A172 (cell line): Measurements from ENCODE around the gene BAX. TPM values are rescaled to one million over a fixed set of nuclear protein-coding genes. Genes with fewer than 3 reads are reported as not detected.

Source experiments
- DNase-seq: peaks from one replicate; pipeline ENCODE4 v3.0.0-alpha.2; 2015; ENCODE audit warnings: low spot score
- total RNA-seq: library from RNA; depleted of rRNA; stranded (reverse); fragments of >200 nt; shearing (Covaris generic); gene quantifications from 2 replicates; pipeline ENCODE4 v1.2.3, GENCODE V29; 2014

BAX gene
- total RNA-seq, 1 experiment from 2014 or later, result 32.4 TPM

DNA sequence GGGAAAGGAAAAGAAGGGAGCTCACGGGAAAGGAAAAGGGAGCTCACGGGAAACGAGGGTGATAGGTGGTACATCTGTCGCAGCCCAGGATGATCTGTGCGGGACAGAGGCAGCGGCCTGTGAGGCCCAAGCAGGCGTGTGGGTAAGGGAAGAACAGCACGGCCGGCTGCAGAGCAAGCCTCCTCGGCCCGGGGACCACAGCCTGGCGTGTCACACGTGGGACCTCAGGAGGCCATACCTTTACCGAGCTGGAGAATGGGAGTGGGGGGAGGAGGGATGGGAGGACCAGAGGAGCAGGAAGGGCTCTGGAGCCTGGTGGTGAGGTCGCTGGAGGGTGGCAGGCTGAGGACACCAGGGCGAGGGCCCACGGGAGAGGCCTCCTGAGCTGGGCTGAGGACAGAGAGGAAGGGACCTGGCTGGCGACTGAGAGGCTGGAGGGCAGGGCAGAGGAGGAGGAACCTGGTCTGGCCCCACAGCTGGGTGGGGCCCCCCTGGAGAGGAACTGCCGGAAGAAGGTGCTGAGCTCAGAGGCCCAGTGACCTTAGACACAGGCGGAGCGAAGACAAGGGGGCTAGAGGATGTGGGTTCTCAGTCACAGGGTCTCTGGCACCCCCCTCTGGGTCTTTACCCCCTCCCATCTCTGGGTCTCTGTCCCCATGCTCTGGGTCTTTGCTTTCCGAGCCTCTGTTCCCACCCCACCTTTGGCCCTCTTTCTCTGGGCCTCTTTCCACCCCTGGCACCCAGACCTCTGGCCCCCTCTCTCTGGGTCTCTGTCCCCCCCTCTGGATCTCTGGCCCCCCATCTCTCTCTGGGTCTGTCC is 7.6 kb downstream of the BAX start:
- peak; percentile 64 for DNase-seq

DNA sequence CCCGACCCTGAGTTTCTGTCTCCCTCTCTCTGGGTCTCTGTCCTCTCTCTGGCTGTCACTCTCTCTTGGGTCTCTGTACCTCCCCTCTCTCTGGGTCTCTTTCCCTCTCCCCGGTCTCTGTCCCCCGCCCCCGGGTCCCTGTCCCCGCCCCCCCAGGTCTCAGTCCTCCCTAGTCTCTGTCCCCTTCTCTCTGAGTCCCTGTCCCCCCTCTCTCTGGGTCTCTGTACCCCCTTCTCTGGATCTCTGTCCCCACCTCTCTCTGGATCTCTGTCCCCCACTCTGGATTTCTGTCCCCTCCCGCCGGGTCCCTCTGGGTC is 8.1 kb downstream of the BAX start:
- no peak for DNase-seq

DNA sequence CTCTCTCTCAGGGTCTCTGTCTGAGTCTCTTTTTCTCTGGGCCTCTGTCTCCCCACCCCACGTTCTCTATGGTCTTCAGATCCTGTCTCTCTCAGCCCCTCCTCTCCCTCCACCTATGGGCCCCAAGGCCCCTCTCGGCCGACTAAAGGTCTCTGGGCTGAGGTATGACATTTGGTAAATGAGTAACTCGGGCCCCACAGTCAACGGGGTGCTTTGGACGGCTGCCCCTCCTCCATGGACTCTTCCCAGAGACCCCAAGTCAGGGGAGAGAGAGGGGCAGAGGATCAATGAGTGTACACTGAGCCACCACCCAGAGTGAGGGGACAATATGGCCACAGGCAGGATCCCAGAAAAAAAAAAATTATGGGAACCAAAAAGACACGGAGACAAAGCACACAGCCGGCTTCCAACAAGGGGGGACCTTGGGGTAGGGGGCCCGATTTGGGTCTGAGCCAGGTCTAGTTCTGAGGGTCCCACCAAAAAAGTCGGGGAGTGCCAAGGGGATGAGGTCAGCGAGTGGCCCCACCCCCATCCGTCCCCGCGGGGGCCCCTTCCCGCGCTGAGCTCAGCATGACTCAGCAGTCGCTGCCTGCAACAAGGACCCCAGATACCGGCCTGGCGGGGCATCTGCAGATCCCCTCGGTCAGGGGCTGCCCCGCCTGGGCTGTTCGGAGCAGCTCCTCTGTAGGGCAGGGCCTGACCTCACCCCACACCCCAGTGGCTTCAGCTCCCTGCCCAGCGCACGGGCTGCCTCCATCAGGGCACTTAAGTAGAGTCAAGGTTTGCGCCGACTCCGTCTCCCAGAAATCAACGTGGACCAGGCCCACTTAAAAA is 8.9 kb downstream of the BAX start:
- DNase-seq, result peak; percentile 56

DNA sequence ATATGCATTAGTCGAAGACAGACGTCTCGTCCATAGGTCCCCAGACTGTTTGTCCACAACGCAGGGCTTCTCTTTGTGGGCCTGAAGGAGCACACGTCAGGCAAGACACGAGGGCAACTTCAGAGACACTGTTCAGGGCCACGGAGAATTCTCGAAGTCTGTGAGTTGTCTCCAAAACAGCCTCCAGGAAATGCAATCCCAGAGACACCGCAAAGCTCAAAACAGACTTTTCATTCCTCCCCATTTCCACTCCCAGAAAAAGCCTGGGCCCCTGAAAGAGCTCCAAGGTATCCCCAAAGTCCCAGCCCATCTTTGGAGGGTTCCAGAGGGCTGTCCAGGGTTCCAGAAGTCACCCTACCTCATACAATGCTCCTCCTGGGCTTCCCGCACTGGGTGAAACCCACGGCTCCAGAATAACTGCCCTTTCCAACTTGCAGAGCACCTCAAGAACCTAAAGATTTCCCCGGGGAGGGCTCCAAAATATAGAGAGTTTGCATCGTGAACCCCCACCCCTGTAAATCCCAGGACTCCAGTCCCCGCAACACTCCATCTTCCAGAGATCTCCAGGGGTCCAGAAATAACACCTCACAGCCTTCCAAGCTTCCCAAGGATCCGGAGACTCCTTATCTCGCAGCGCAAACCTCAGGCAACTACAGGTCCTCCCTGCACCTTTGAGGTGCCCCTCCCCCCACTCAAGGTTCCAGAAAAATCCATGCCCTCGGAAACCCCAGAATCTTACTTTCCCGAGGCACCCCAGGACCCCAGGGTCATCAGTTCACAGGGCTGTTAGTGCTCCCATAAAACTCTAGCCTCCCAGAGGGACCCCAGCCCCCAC is 9.7 kb downstream of the BAX start:
- DNase-seq, result no peak

DNA sequence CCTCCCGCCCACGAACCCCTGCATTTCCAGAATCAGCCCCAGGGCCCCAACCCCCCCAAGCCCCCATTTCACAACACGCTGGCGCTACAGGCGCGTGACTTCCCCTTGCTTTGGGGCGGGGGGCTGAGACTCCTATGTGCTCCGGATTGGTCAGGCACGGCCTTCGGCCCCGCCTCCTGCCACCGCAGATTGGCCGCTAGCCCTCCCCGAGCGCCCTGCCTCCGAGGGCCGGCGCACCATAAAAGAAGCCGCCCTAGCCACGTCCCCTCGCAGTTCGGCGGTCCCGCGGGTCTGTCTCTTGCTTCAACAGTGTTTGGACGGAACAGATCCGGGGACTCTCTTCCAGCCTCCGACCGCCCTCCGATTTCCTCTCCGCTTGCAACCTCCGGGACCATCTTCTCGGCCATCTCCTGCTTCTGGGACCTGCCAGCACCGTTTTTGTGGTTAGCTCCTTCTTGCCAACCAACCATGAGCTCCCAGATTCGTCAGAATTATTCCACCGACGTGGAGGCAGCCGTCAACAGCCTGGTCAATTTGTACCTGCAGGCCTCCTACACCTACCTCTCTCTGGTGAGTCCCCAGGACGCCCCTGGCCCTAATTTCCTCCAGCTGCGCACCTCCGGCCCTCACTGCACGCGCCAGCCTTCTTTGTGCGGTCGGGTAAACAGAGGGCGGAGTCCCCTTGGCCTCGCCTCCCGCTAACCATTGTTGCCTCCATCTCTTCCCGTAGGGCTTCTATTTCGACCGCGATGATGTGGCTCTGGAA is 10.5 kb downstream of the BAX start, which contains the start of gene FTL:
FTL (plus strand) TSS at position 270 of the 766 bp plus-strand sequence; CDS start at position 469, 199 bp downstream.
- DNase-seq, result peak; percentile 80

DNA sequence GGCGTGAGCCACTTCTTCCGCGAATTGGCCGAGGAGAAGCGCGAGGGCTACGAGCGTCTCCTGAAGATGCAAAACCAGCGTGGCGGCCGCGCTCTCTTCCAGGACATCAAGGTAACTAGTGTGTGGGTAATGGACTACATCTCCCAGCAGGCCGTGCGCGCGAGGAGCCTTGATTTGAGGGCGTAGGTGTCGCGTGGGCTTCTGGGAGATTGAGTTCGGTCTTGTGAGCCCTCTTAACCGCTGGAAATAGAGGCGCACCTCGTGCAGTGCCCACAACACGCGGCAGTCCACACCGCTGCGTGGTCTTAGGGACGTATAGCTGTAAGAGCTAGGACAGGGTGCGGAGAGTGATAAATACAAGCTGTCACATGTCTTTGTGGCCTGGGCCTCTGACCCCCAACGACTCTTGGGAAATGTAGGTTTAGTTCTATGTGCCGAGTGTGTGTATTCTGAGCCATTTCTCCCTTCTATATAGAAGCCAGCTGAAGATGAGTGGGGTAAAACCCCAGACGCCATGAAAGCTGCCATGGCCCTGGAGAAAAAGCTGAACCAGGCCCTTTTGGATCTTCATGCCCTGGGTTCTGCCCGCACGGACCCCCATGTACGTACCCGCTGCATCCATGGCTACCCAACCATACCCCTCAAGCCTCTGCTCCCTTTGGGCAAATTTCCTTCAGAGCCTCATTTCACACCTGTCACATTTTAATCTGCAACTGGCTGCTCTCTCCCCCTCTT is 11.3 kb downstream of the BAX start:
- peak; percentile 58 for DNase-seq

DNA sequence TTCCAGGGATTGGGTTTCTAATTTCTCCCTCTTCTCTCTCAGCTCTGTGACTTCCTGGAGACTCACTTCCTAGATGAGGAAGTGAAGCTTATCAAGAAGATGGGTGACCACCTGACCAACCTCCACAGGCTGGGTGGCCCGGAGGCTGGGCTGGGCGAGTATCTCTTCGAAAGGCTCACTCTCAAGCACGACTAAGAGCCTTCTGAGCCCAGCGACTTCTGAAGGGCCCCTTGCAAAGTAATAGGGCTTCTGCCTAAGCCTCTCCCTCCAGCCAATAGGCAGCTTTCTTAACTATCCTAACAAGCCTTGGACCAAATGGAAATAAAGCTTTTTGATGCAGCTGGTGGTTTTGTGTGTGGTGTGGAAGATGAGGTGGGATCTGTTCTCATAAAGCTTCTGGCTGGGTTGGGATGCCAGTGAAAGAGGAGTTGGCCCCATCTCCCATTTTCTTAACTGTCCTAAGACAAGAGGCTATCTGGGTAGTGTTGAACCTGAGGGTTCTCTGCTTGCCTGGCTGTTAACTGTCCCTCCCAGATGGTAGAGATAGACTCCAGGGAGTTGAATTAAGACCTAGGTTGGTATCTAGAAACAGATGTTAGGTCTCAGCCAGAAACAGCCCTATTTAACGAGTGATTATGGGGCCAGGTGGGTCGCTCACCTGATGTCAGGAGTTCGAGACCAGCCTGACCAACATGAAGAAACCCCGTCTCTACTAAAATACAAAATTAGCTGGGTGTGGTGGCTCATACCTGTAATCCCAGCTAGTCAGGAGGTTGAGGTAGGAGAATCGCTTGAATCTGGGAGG is 12.1 kb downstream of the BAX start:
- DNase-seq, result no peak

DNA sequence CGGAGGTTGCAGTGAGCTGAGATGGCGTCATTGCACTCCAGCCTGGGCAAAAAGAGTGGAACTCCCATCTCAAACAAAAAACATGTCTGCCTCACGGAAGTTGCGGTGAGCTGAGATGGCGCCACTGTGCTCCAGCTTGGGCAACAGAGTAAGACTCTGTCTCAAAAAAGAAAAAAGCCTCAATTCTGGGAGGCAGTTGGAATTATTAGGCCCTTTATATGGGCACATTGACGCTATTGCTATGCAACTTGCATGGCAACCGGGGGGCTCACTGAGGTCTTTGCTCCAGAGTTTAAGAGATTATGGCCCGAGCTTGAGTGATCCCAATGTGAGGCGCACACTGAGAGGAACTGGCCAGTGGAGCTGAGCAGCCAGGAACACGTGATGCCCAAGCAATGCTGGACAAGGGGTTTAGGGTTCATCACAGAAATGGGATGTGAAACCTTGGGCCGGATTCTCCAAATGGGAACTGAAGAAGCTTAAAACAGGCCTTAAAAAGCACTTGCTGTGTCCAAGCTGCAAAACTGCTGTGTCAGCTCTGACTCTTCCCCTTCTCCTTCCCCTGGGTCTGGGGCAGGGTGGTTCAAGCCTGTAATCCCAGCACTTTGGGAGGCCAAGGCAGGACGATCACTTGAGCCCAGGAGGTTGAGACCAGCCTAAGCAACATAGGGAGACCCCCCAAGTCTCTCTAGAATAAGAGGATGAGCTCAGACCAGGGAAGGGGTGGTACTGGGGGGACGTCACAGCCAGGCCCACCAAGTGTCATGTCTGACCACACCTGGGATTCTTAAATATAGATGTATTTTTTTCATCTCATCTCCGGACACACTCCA is 12.9 kb downstream of the BAX start:
- no peak for DNase-seq

DNA sequence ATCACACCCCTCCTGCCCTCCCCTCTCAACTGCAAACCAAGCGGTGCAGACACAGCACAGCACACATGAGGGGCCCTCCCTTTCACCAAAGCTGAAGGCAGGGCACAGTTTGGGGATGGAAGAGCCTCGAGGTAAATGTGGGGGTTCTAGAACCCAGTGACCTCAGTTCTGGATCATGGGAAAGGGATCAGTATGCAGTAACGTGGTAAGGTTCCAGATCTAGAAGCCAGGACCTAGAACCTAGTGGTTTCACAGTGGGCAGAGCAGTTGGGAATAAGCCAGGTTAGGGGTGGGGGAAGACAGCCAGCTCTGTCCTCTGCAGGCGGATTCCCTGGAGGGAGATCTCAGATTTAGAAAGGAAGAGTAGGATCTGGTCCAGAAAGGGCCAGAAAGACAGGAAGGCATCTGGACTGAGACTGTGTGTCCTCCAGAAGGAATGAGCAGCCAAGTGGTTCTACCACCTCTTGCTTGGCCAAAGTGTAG is 13.5 kb downstream of the BAX start:
- DNase-seq, result no peak

DNA sequence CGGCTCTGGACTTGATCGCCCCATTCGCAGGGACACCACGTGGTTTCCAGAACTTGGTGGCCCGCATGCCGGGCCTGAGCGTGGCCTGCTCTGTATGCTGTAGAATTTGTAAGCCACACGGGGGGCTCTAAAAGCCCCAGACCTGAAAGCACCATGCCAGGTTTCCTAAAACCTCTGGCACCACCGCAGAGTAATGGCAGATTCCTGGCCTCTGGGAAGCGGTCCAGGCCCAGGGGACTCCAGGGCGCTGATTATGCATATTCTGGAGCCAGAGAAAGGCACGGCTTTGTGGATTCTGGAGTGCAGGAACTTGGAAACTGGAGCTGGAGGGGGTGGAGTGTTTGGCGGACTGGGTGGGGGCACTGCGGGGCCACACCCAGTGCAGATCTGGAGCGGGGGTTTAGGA is 14.1 kb downstream of the BAX start:
- no peak for DNase-seq

DNA sequence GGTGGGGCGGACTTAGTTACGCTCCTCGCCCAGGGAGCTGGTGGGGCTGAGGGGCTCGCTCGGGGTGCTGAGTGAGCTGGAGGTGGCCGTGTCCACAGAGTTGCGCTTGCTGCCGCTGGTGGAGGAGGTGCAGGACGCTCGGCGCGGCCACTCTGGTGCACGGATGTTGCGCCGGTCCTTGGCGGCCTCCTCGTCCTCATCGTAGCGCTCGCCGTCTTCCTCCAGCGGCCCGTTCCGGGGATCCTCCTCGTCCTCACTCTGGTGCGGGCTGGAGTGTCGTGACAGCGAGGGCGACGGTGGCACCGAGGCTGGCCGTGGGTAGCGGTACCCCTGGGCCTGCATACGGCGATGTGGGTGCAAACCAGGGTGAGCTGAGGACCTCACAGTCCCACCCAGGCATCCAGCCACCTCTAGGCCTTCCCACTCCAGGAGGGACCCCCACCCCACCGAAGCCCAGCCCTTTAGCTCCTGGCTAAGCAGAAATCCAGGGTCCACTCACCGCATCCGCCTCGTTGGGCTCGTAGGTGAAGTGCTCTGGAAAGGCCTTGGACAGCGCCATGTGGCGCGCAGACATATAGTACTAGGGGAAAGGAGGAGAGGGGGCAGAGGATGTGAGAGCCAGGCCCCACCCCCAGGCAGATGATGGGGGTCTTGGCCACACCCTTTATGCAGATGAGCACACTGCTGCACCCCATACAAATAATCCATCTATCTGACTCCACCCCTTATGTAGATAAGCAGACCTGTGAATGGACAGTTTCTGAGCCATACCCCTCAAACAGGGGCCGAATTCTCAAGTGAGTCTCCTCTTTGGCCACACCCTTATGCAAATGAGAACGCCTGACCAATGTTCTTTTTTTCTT is 14.8 kb downstream of the BAX start:
- peak; percentile 48 for DNase-seq

DNA sequence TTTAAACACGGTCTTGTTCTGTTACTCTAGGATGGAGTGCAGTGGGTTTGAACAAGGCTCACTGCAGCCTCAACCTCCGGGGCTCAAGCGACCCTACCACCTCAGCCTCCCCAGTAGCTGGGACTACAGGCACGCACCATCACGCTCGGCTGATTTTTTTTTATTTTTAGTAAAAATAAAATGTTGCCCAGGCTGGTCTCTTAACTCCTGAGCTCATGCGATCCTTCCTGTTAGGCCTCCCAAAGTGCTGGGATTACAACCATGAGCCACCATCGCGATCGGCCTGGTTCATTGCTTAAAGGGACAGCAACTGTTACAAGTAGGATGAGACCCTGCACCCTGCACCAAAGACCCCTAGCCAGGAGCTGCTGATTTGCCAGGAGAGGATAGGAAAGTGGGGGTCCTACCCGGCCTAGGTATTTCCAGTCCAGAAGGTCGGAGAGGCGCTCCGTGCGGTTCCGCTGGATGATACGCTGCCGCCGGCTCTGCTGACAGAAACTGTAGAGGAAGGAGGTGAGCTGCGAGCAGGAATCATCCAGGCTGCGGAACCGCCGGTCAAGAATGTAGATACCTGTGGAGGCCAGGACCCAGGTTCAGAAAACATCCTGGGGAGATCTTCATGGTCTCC is 15.6 kb downstream of the BAX start:
- DNase-seq, result no peak

DNA sequence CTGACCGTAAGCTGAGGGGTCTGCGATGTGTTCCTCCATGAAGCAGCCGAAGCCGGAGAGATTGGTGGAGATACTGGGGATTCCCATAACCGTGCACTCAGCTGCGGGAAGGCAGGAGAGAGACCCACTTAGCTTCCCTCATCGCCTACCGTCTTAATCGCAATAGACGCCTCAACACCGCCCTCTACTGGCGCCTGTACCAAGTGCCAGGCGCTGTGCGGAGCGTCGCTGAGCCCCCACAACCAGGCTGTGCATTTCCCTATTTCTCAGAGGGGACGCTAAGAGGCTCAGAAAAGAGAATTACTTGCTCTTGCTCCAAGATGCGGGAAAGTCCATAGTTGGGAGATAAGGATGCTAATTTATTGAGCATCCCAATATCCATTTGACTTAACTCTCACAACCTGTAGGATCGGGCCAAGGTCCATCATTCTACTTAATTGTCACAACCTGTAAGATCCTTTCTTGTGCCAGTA is 16.3 kb downstream of the BAX start:
- peak; percentile 52 for DNase-seq

DNA sequence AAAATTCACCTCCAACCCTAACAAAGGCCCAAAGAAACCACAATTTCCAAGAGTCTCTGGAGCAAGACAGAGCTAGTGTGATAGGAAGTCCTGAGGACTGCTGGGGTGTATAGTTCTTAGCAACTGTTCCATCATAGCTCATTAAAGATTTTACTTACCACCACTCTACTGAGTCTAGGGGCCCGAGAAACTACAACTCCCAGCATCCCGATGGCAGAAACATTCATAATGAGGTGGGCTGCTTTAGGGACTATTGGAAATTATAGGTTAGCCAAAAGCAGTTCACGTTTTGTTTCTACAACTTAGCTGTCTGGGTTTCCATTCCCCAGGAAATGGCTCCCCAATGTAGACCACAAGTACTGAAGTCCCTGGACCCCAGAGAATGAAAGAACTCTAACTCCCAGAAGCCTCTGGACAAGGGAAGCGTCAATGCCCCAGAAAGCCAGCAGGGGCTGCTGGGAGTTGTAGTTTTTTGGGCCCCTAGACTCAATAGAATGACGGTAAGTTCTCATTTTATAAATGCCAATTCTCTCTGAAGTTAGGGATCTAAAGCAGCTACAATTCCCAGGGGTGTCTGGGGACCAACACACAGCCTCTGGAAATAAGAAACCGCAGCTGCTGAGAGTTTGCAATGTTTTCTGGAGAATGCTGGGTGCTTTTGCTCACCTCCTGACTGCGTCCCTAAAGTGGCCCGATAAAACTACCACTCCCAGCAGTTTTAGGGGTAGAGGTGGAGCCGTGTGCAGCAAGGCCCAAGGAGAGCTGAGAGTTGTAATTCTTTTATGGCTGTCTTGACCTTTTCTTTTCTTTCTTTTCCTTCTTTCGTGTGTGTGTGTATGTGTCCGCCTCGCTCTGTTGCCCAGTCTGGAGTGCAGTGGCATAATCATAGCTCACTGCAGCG is 21.5 kb downstream of the BAX start:
- no peak for DNase-seq

DNA sequence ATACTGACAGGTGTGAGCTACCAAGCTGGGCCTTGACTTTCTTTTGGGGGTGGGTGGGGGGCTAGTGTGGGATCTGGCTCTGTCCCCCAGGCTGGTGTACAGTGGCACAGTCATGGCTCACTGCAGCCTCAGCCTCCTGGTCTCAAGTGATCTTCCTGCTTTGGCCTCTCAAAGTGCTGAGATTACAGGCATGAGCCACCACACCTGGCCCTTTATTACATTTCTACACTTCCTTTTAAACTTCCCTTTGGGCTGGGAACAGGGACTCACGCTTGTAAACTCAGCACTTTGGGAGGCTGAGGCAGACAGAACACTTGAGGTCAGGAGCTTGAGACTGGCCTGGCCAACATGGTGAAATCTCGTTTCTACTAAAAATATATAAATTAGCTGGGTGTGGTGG is 22.4 kb downstream of the BAX start:
- no peak for DNase-seq

DNA sequence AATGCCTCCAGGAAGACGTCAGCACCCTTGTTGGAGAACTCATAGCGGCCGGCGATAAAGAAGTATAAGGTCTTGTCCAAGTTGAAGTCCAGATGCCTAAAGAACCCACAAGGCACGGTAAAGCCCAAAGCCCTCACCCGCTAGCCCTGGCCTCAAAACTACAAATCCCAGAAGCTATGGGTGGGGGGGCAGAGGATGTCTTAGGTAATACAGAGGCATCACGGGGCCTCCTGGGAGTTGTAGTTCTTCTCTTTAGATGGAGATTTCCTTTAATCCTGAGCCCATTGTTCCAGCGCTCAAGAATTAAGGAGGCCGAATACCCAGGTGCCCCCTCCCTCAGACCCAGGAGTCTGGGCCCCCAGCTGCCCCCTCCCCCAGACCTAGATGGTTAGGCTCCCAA is 27.6 kb downstream of the BAX start:
- DNase-seq, result no peak
